Neural progenitor cell (in vitro differentiated cells): ENCODE measurements around the gene NKX6-1.
A peak's percentile ranks its signal among the peaks of the same experiment; 100 is the strongest.

Experiments used
- EZH2 ChIP-seq: fragments of 200-600 bp; sonication (generic); IDR thresholded peaks from 2 replicates; pipeline ENCODE4 v1.6.1; 2017; ENCODE audit warnings: antibody characterized with exemption, mild to moderate bottlenecking, moderate library complexity
- EZH2phosphoT487 ChIP-seq: fragments of 200-600 bp; sonication (generic); IDR thresholded peaks from 2 replicates; pipeline ENCODE4 v1.6.1; 2017; ENCODE audit warnings: antibody characterized with exemption
- TF ChIP-seq, protein P1 (sequence below): fragments of 200-600 bp; sonication (generic); IDR thresholded peaks from 2 replicates; pipeline ENCODE4 v1.5.1; 2017; ENCODE audit warnings: antibody characterized with exemption, mild to moderate bottlenecking

GRCh38 chr4:84482564-84483563 lies 16.2 kb downstream of the NKX6-1 start:
- TF ChIP-seq, protein P1, sequence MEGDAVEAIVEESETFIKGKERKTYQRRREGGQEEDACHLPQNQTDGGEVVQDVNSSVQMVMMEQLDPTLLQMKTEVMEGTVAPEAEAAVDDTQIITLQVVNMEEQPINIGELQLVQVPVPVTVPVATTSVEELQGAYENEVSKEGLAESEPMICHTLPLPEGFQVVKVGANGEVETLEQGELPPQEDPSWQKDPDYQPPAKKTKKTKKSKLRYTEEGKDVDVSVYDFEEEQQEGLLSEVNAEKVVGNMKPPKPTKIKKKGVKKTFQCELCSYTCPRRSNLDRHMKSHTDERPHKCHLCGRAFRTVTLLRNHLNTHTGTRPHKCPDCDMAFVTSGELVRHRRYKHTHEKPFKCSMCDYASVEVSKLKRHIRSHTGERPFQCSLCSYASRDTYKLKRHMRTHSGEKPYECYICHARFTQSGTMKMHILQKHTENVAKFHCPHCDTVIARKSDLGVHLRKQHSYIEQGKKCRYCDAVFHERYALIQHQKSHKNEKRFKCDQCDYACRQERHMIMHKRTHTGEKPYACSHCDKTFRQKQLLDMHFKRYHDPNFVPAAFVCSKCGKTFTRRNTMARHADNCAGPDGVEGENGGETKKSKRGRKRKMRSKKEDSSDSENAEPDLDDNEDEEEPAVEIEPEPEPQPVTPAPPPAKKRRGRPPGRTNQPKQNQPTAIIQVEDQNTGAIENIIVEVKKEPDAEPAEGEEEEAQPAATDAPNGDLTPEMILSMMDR: peak; percentile 68
- TF ChIP-seq EZH2: no peak
- no peak for TF ChIP-seq EZH2phosphoT487
